Gastrocnemius medialis (tissue), 4 donors: ENCODE measurements around the gene WDR18.

Experiments used
- POLR2A ChIP-seq, 2 donors: fragments of 450-650 bp; IDR thresholded peaks; one replicate each; pipeline ENCODE4 v1.6.1; 2017; ENCODE audit warnings: antibody characterized with exemption in 2 of 2, mild to moderate bottlenecking in 2 of 2, moderate library complexity in 2 of 2
- TF ChIP-seq, protein P1 (sequence below), 5 experiments: fragments of 450-650 bp in 3 of 5; fragments of 200-600 bp in 2 of 5; sonication (generic) in 2 of 5; IDR thresholded peaks in 4 of 5; conservative IDR thresholded peaks in 1 of 5; 1 replicate in 4 of 5; 2 replicates in 1 of 5; pipeline ENCODE4 v1.5.1; 2016 to 2019; ENCODE audit warnings: antibody characterized with exemption in 5 of 5, mild to moderate bottlenecking in 3 of 5, moderate library complexity in 3 of 5

DNA sequence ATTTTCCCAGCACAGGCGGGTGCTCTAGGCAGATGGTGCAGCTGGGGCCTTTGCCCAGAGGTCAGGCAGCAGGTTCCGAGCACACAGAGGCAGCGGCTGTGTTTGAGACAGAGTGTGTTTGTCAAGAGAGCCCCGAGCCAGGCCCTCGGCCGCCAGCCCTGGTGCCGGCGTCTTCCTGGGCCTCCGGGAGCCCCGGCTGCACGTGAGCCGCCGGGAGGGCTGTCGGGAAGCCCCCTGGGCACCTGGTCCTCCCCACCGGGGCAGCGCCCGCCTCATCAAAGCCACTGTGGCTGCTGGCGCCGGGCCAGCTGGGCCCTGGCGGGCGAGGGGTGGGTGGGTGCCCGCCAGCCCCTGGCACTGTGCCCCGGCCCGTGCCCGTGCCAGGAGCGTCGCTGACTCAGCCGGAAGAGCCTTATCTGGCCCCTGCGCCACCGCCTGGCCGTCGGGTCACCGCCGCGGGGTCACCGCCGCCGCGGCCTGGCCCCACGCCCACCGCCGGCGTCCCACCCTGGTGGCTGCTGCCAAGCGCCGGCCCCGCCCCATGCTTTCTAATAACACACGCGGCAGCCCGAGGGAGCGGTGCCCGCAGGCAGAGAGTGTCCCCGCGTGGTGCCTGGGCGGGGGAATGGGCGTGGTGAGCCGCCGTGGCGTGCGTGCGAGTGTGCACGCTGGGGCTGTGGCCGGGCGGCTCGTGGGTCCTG lies 43.4 kb upstream of the WDR18 start:
- TF ChIP-seq, protein P1, sequence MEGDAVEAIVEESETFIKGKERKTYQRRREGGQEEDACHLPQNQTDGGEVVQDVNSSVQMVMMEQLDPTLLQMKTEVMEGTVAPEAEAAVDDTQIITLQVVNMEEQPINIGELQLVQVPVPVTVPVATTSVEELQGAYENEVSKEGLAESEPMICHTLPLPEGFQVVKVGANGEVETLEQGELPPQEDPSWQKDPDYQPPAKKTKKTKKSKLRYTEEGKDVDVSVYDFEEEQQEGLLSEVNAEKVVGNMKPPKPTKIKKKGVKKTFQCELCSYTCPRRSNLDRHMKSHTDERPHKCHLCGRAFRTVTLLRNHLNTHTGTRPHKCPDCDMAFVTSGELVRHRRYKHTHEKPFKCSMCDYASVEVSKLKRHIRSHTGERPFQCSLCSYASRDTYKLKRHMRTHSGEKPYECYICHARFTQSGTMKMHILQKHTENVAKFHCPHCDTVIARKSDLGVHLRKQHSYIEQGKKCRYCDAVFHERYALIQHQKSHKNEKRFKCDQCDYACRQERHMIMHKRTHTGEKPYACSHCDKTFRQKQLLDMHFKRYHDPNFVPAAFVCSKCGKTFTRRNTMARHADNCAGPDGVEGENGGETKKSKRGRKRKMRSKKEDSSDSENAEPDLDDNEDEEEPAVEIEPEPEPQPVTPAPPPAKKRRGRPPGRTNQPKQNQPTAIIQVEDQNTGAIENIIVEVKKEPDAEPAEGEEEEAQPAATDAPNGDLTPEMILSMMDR (IDR thresholded peaks at IDR 0.05 in 4 of 5, conservative IDR thresholded peaks at IDR 0.05 in 1 of 5) = no peak
- TF ChIP-seq POLR2A (IDR thresholded peaks at IDR 0.05) = no peak
